Measurements from ENCODE around the gene PLCL1.
"Not testable (repeated sequence)": the region's sequence is repeated elsewhere in the genome, so short reads cannot be mapped to it uniquely, and the experiment has no call there.

Gene PLCL1

GRCh38 chr2:198187841-198188240 is 383.4 kb downstream of the PLCL1 start:
- no peak overlapping the region for H3K27ac ChIP-seq
- TF ChIP-seq ZFX (IDR thresholded peaks at IDR 0.05) (no peak), CTCF (conservative IDR thresholded peaks at IDR 0.05) (no peak)

- TF ChIP-seq CTCF (conservative IDR thresholded peaks at IDR 0.05) (no peak), ZFX (IDR thresholded peaks at IDR 0.05) (no peak)
- no peak overlapping the region for H3K27ac ChIP-seq
Measured at GRCh38 chr2:198188982-198189381, 384.6 kb downstream of the PLCL1 start.

GRCh38 chr2:198191651-198192050 is 387.3 kb downstream of the PLCL1 start:
- H3K27ac ChIP-seq = no peak overlapping the region
- no peak for TF ChIP-seq CTCF (conservative IDR thresholded peaks at IDR 0.05)
- TF ChIP-seq ZFX (IDR thresholded peaks at IDR 0.05) = no peak

- not testable (repeated sequence) for H3K27ac ChIP-seq
Measured at GRCh38 chr2:198196556-198196955, 392.2 kb downstream of the PLCL1 start.
